Neural cell (in vitro differentiated cells): ENCODE measurements around the gene ADD3. TPM values are rescaled to one million over a fixed set of nuclear protein-coding genes. Genes with fewer than 3 reads are reported as not detected.

Source experiments
- H2AFZ ChIP-seq: fragments of 200-600, 300-800 bp; sonication (generic), shearing (Covaris generic); 2 replicates; pipeline ENCODE4 v1.6.0; 2014; ENCODE audit warnings: low read depth, mild to moderate bottlenecking, antibody characterized with exemption, low read length, moderate library complexity
- H3F3A ChIP-seq: fragments of 200-600 bp; shearing (Covaris generic); 2 replicates; pipeline ENCODE4 v1.6.1; 2016; ENCODE audit warnings: mild to moderate bottlenecking, moderate library complexity, mixed read lengths, antibody characterized with exemption, low read length; ENCODE audit not compliant: insufficient read depth, poor library complexity, severe bottlenecking
- H3K27ac ChIP-seq: fragments of 200-600, 300-800 bp; sonication (generic), shearing (Covaris generic); 2 replicates; pipeline ENCODE4 v1.5.1; 2014; ENCODE audit warnings: mild to moderate bottlenecking, low read length, moderate library complexity
- H3K27me3 ChIP-seq: fragments of 300-800, 200-600 bp; sonication (generic), shearing (Covaris generic); 2 replicates; pipeline ENCODE4 v1.6.0; 2014; ENCODE audit warnings: mild to moderate bottlenecking, low read depth, low read length, moderate library complexity; ENCODE audit not compliant: insufficient read depth
- H3K36me3 ChIP-seq: fragments of 300-800, 200-600 bp; sonication (generic), shearing (Covaris generic); 2 replicates; pipeline ENCODE4 v1.5.1; 2014; ENCODE audit warnings: mild to moderate bottlenecking, antibody characterized with exemption, low read length, moderate library complexity; ENCODE audit not compliant: insufficient read depth
- H3K4me2 ChIP-seq: fragments of 300-800, 200-600 bp; sonication (generic), shearing (Covaris generic); 2 replicates; pipeline ENCODE4 v1.6.0; 2014; ENCODE audit warnings: mild to moderate bottlenecking, low read length
- H3K4me3 ChIP-seq: fragments of 300-800, 200-600 bp; sonication (generic), shearing (Covaris generic); 2 replicates; pipeline ENCODE4 v1.5.1; 2014; ENCODE audit warnings: mild to moderate bottlenecking, low read length, moderate library complexity
- H3K79me2 ChIP-seq: fragments of 200-600 bp; shearing (Covaris generic); replicated peaks from 2 replicates; pipeline ENCODE4 v1.6.0; 2014; ENCODE audit warnings: mild to moderate bottlenecking, low read length, moderate library complexity; ENCODE audit not compliant: insufficient read depth
- H3K9ac ChIP-seq: fragments of 300-800, 200-600 bp; sonication (generic), shearing (Covaris generic); 2 replicates; pipeline ENCODE4 v1.6.1; 2016; ENCODE audit warnings: mild to moderate bottlenecking, low read length, mixed read lengths
- H3K9me2 ChIP-seq: fragments of 200-600 bp; shearing (Covaris generic); 2 replicates; pipeline ENCODE4 v1.6.1; 2016; ENCODE audit warnings: mild to moderate bottlenecking, low read length, mixed read lengths; ENCODE audit not compliant: insufficient read depth
- H3K9me3 ChIP-seq: fragments of 200-600, 300-800 bp; sonication (generic), shearing (Covaris generic); 2 replicates; pipeline ENCODE4 v1.6.1; 2016; ENCODE audit warnings: mild to moderate bottlenecking, mixed run types, low read length, moderate library complexity, mixed read lengths
- H4K20me1 ChIP-seq: fragments of 200-600 bp; shearing (Covaris generic); 2 replicates; pipeline ENCODE4 v1.6.1; 2016; ENCODE audit warnings: mild to moderate bottlenecking, mixed run types; ENCODE audit not compliant: insufficient read depth
- CTCF ChIP-seq: fragments of 450-650 bp; IDR thresholded peaks from 2 replicates; pipeline ENCODE4 v1.5.1; 2014; ENCODE audit warnings: antibody characterized with exemption, mild to moderate bottlenecking, moderate library complexity; ENCODE audit not compliant: poor library complexity, severe bottlenecking
- EP300 ChIP-seq: fragments of 450-650 bp; conservative IDR thresholded peaks from 2 replicates; pipeline ENCODE4 v1.6.1; 2014; ENCODE audit warnings: antibody characterized with exemption, mild to moderate bottlenecking, moderate library complexity; ENCODE audit not compliant: poor library complexity, severe bottlenecking
- EZH2 ChIP-seq: fragments of 200-600, 300-800 bp; shearing (Covaris generic), sonication (generic); IDR thresholded peaks from 2 replicates; pipeline ENCODE4 v1.6.1; 2014; ENCODE audit warnings: antibody characterized with exemption, low read length, borderline replicate concordance, mild to moderate bottlenecking; ENCODE audit not compliant: insufficient read depth, poor library complexity, severe bottlenecking
- MXI1 ChIP-seq: fragments of 450-650 bp; conservative IDR thresholded peaks from 2 replicates; pipeline ENCODE4 v1.6.1; 2014; ENCODE audit warnings: antibody characterized with exemption, mild to moderate bottlenecking; ENCODE audit not compliant: poor library complexity, severe bottlenecking
- POLR2AphosphoS5 ChIP-seq: IDR thresholded peaks from 2 replicates; pipeline ENCODE4 v1.6.1; 2012
- RAD21 ChIP-seq: fragments of 450-650 bp; conservative IDR thresholded peaks from 2 replicates; pipeline ENCODE4 v1.6.1; 2014; ENCODE audit warnings: antibody characterized with exemption, mild to moderate bottlenecking, moderate library complexity
- REST ChIP-seq: IDR thresholded peaks from 2 replicates; pipeline ENCODE4 v1.6.1; 2012; ENCODE audit warnings: borderline replicate concordance
- TAF1 ChIP-seq: IDR thresholded peaks from 2 replicates; pipeline ENCODE4 v1.6.1; 2012; ENCODE audit warnings: low read depth
- polyA plus RNA-seq: library from polyadenylated mRNA; depleted of rRNA; stranded (reverse); fragments of >200 nt; gene quantifications from 2 replicates; pipeline ENCODE4 v1.2.3, GENCODE V29; 2014

The ADD3 gene
- polyA plus RNA-seq, 1 donor from 2014 or later, result 40.6 TPM

GRCh38 chr10:110042181-110042580 lies 34.4 kb downstream of the ADD3 start:
- TF ChIP-seq EP300 (no peak), REST (no peak), RAD21 (no peak), TAF1 (no peak)
- peaks cover 6% of the 10 kb centered on the region for H3K79me2 ChIP-seq

GRCh38 chr10:110042891-110043290 lies 35.1 kb downstream of the ADD3 start:
- H3K27me3 ChIP-seq, result no peaks in the 10 kb centered on the region
- H3K9me3 ChIP-seq, result no peaks in the 10 kb centered on the region
- TF ChIP-seq TAF1, result no peak
- TF ChIP-seq EZH2, result no peak
- H2AFZ ChIP-seq, result no peak overlapping the region
- no peaks in the 10 kb centered on the region for H3F3A ChIP-seq
- no peak overlapping the region for H3K27ac ChIP-seq
- no peaks in the 10 kb centered on the region for H4K20me1 ChIP-seq
- peaks cover 6% of the 10 kb centered on the region for H3K79me2 ChIP-seq
- no peaks in the 10 kb centered on the region for H3K36me3 ChIP-seq
- H3K9me2 ChIP-seq, result no peaks in the 10 kb centered on the region
- no peak overlapping the region for H3K9ac ChIP-seq
- no peak overlapping the region for H3K4me3 ChIP-seq
- H3K4me2 ChIP-seq, result no peak overlapping the region

More at GRCh38 chr10:110042181-110042580, 34.4 kb downstream of the ADD3 start:
- H3F3A ChIP-seq, result no peaks in the 10 kb centered on the region
- no peaks in the 10 kb centered on the region for H3K9me3 ChIP-seq
- no peak overlapping the region for H3K4me2 ChIP-seq
- H3K27me3 ChIP-seq, result no peaks in the 10 kb centered on the region
- no peaks in the 10 kb centered on the region for H3K36me3 ChIP-seq
- H3K9ac ChIP-seq, result no peak overlapping the region
- H3K27ac ChIP-seq, result no peak overlapping the region
- no peaks in the 10 kb centered on the region for H4K20me1 ChIP-seq
- H3K9me2 ChIP-seq, result no peaks in the 10 kb centered on the region
- no peak overlapping the region for H3K4me3 ChIP-seq
- H2AFZ ChIP-seq, result no peak overlapping the region

GRCh38 chr10:110044681-110045080 lies 36.9 kb downstream of the ADD3 start:
- Histone ChIP-seq H2AFZ (no peak overlapping the region), H3K9ac (no peak overlapping the region), H3K4me3 (no peak overlapping the region), H3K36me3 (no peaks in the 10 kb centered on the region), H4K20me1 (no peaks in the 10 kb centered on the region), H3K79me2 (peaks cover 3% of the 10 kb centered on the region), H3K27me3 (no peaks in the 10 kb centered on the region), H3F3A (no peaks in the 10 kb centered on the region), H3K9me3 (no peaks in the 10 kb centered on the region), H3K27ac (no peak overlapping the region), H3K4me2 (no peak overlapping the region), H3K9me2 (no peaks in the 10 kb centered on the region)
- no peak for TF ChIP-seq MXI1
- no peak for TF ChIP-seq TAF1
- TF ChIP-seq POLR2AphosphoS5, result no peak
- no peak for TF ChIP-seq CTCF
- no peak for TF ChIP-seq EZH2
